ENCODE results near the gene SLC45A3.

SLC45A3 gene

DNA sequence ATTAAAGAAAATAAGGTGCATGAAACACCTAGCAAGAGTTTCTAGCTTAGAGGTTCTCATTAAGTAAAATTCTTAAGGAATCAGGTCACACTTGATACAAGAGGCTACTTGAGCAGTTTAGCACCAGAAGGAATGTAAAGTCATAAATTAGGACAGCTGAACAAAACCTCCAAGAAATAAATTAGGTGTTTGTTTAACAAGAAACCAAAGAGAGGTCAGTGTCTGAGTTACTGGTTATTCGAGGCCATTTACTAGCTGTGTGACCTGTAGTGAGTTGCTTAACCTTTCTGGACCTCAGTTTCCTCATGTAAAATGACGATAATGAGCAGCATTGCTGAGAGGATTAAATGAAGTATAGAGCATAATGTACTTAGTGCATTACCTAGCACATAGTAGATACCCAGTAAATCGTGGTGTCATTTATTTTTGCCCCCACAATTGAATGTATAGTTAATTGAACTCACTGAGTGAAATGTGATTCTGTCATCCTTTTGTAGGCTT is 47.6 kb downstream of the SLC45A3 start:
- Histone ChIP-seq H3K4me1 (ENCODE audit: insufficient read depth, low read length) (peaks cover 12% of the 10 kb centered on the region; the same call in 1 of the 2 replicates), H3K4me3 (ENCODE audit: low read length) (peak overlapping the region; percentile 72), H3K36me3 (ENCODE audit: insufficient read depth, low read length) (0 out of 2 replicates have a peak, but pooled peaks cover under 1% of the 10 kb centered on the region), H3K9me3 (ENCODE audit: insufficient read depth, low read depth, low read length) (no peaks in the 10 kb centered on the region), H3K27me3 (ENCODE audit: insufficient read depth, low read length) (no peaks in the 10 kb centered on the region), H3K9ac (ENCODE audit: low read depth, low read length) (peak overlapping the region; percentile 87; the same call in 1 of the 2 replicates), H3K27ac (ENCODE audit: low read depth, low read length) (peak overlapping the region; percentile 99; the same call in 1 of the 2 replicates)
- WGBS: 87% methylated on average over 3 of the region's 3 CpGs

DNA sequence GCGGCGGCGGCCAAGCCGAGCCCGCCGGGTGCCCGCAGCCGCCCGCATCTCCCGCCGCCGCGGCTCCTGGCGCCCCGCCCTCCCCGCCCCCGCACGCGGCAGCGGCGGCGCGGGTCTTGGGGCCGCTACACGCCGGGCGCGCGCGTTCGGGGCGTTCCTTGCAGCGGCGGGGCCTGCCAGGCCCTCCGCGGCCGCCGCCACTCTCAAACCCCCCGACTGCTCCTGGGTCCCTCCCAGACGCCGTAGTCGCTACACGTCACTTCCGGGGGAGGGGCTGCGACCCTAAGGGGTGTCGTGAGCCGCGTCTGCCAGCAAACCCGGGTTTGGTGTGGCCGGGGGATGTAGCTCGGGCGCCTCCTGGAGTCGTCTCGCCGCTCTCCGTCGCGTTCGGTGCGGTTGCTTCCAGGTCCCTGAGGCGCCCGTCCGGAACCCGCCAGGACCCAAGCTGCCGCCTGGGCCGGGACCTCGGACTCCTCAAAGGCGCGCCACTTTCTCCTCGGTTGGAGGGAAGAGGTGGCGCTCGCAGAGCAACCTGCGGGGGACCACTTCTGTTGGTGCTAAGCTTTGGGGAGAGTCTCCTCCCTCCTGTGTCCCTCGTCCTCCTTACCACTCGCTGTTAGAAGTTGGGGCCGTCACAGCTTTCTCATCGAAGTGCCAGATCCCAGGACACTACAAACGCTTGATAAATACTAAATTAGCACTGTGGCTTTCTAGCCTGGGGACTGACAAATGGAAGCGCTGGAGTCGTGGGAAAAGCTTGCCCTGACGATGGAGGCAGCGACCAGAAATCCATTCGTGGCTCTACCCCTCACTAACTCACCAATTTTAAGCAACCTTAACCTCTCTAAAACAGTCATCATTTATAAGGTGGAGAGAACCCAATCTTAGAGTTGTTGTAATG is 48.3 kb downstream of the SLC45A3 start, which contains the start of gene ELK4:
Gene ELK4, minus strand, starts transcription at position 244 of the 901 bp plus-strand sequence. CDS start 8,129 bp downstream, outside the sequence.
- peak within 1 kb of the TSS; percentile 72 for H3K4me3 ChIP-seq (ENCODE audit: low read length)
- H3K36me3 ChIP-seq (ENCODE audit: insufficient read depth, low read length): 0 out of 2 replicates have a peak, but pooled peaks cover 3% of the 10 kb centered on the region
- peaks cover 12% of the 10 kb centered on the region; the same call in 1 of the 2 replicates for H3K4me1 ChIP-seq (ENCODE audit: insufficient read depth, low read length)
- no peaks in the 10 kb centered on the region for H3K27me3 ChIP-seq (ENCODE audit: insufficient read depth, low read length)
- WGBS: 1% methylated on average over 83 of the region's 83 CpGs
- H3K27ac ChIP-seq (ENCODE audit: low read depth, low read length): peak within 1 kb of the TSS; percentile 99
- H3K9ac ChIP-seq (ENCODE audit: low read depth, low read length): peak within 1 kb of the TSS; percentile 89
- H3K9me3 ChIP-seq (ENCODE audit: insufficient read depth, low read depth, low read length): no peaks in the 10 kb centered on the region

DNA sequence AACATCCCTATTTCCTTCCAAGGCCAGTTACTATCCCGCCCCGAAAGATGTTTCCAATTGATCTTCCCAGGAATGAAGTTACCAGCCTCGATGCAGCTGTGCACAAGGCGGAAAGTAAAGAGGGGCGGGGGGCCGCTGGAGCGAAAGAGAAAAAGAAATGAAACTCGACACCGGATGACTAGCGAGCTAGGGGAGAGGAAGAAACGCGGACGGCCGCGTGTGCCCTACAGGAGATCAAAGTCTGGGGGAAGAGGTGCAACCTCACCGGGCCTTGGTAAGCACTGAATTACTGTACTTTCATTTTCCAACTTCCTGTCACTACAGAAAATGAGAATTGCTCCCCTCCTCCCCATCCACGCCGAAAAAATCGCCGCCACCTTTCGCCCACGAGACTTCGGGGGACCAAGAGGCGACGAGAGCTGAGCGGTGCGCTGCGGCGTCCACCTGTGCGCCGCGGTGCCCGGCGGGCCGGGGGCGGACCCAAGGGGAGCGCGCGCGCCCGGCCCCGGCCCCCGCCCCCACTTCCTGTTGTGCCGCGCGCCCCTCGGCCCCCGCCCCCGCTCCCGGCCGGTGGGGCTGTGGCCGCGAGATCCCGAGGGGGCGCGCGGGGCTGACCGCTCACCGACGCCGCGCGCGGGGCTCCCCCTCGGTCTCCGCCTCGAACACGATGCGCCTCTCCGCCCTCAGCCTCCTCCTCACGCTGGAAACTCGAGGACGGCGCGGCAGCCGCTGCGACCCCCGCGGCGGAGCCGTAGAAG is 49.1 kb downstream of the SLC45A3 start:
- H3K27me3 ChIP-seq (ENCODE audit: insufficient read depth, low read length): no peaks in the 10 kb centered on the region
- no peaks in the 10 kb centered on the region for H3K9me3 ChIP-seq (ENCODE audit: insufficient read depth, low read depth, low read length)
- WGBS: under 1% methylated on average over 81 of the region's 81 CpGs
- H3K4me3 ChIP-seq (ENCODE audit: low read length): peak overlapping the region; percentile 72
- H3K4me1 ChIP-seq (ENCODE audit: insufficient read depth, low read length): peaks cover 12% of the 10 kb centered on the region; the same call in 1 of the 2 replicates
- peak overlapping the region; percentile 99 for H3K27ac ChIP-seq (ENCODE audit: low read depth, low read length)
- 0 out of 2 replicates have a peak, but pooled peaks cover 3% of the 10 kb centered on the region for H3K36me3 ChIP-seq (ENCODE audit: insufficient read depth, low read length)
- H3K9ac ChIP-seq (ENCODE audit: low read depth, low read length): peak overlapping the region; percentile 89

DNA sequence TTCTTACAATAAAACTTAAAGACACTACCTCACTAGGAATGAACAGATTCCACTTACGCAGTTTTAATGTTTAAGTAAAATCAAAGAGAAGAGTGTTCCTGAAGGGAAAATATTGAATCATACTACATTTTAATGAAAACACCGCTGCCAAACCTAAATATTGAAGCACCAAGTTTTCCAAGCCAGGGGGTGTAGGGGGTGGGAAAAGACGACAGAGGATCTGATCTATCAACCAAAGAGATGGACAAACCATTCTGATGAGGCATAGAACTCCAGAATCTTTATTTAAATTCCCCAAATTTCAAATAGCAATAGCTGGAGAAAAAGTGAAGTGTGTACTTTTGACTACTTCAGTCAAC is 49.7 kb downstream of the SLC45A3 start:
- Histone ChIP-seq H3K27me3 (ENCODE audit: insufficient read depth, low read length) (no peaks in the 10 kb centered on the region), H3K9ac (ENCODE audit: low read depth, low read length) (peak overlapping the region; percentile 89), H3K36me3 (ENCODE audit: insufficient read depth, low read length) (0 out of 2 replicates have a peak, but pooled peaks cover 3% of the 10 kb centered on the region), H3K4me1 (ENCODE audit: insufficient read depth, low read length) (peaks cover 12% of the 10 kb centered on the region; the same call in 1 of the 2 replicates), H3K9me3 (ENCODE audit: insufficient read depth, low read depth, low read length) (no peaks in the 10 kb centered on the region), H3K27ac (ENCODE audit: low read depth, low read length) (peak overlapping the region; percentile 99), H3K4me3 (ENCODE audit: low read length) (peak overlapping the region; percentile 72)
- no CpG with 5 or more reads among the region's 3 CpGs for WGBS

DNA sequence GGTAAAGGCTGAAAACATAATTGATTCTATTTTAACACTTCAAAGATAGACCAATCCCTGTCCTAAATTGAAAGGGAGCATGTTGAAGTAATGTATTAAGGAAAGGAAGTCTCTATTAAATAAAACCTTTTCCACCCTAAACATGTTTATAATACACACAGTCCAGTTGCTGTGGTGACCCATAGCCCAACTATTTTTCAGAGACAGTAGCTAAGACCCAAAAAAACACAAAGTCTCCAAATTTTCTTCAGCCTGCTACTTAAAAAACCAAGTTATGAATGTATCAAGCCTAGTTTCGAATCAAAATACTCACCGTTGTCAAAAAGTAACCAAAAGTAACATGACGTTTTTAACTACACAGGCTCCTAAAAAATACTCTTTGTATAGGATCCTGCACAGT is 50.1 kb downstream of the SLC45A3 start:
- Histone ChIP-seq H3K27me3 (ENCODE audit: insufficient read depth, low read length) (no peaks in the 10 kb centered on the region), H3K27ac (ENCODE audit: low read depth, low read length) (peak overlapping the region; percentile 99), H3K36me3 (ENCODE audit: insufficient read depth, low read length) (0 out of 2 replicates have a peak, but pooled peaks cover 3% of the 10 kb centered on the region), H3K4me3 (ENCODE audit: low read length) (peak overlapping the region; percentile 72), H3K9me3 (ENCODE audit: insufficient read depth, low read depth, low read length) (no peaks in the 10 kb centered on the region), H3K4me1 (ENCODE audit: insufficient read depth, low read length) (peaks cover 12% of the 10 kb centered on the region; the same call in 1 of the 2 replicates), H3K9ac (ENCODE audit: low read depth, low read length) (peak overlapping the region; percentile 89)
- 51% methylated on average over 3 of the region's 3 CpGs for WGBS

DNA sequence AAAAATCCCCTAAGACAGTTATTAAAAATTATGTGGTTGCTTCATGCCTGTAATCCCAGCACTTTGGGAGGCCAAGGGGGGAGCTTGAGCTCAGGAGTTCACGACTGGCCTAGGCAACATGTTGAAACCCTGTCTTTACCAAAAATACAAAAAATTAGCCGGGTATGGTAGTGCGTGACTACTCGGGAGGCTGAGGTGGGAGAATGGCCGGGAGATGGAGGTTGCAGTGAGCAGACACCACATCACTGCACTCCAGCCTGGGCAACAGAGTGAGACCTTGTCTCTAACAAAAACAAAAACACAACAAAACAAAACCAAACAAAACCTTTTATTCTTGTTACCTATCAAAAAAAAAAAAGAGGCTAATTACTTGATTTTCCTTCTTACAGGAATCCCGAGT is 50.6 kb downstream of the SLC45A3 start:
- Histone ChIP-seq H3K27ac (ENCODE audit: low read depth, low read length) (no peak overlapping the region), H3K9ac (ENCODE audit: low read depth, low read length) (no peak overlapping the region), H3K36me3 (ENCODE audit: insufficient read depth, low read length) (peaks cover 5% of the 10 kb centered on the region; the same call in 1 of the 2 replicates), H3K4me3 (ENCODE audit: low read length) (peak overlapping the region; percentile 72), H3K27me3 (ENCODE audit: insufficient read depth, low read length) (no peaks in the 10 kb centered on the region), H3K9me3 (ENCODE audit: insufficient read depth, low read depth, low read length) (no peaks in the 10 kb centered on the region), H3K4me1 (ENCODE audit: insufficient read depth, low read length) (peaks cover 12% of the 10 kb centered on the region; the same call in 1 of the 2 replicates)
- 95% methylated on average over 5 of the region's 6 CpGs for WGBS

DNA sequence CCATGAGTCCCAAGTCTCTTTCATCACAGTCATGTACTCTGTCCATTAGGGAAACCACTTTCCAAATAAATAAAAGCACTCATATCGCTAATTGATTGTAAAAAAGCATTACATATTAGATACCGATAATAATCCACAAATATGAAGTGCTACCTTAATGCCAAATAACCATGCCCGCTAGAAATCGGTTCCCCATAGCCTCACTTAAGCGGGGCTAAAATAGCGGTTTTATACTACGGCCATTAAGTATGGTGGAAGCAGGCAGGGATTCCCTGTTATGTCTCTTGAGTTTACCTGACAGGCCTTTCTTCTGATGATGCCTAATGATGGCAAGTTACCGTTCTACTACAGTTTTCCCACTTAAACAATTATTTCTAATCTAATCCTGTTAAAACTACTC is 52.4 kb downstream of the SLC45A3 start:
- Histone ChIP-seq H3K4me3 (ENCODE audit: low read length) (no peak overlapping the region), H3K9ac (ENCODE audit: low read depth, low read length) (no peak overlapping the region), H3K27me3 (ENCODE audit: insufficient read depth, low read length) (no peaks in the 10 kb centered on the region), H3K36me3 (ENCODE audit: insufficient read depth, low read length) (peaks cover 22% of the 10 kb centered on the region), H3K4me1 (ENCODE audit: insufficient read depth, low read length) (peaks cover 12% of the 10 kb centered on the region; the same call in 1 of the 2 replicates), H3K27ac (ENCODE audit: low read depth, low read length) (no peak overlapping the region), H3K9me3 (ENCODE audit: insufficient read depth, low read depth, low read length) (no peaks in the 10 kb centered on the region)
- WGBS: 94% methylated on average over 8 of the region's 8 CpGs

DNA sequence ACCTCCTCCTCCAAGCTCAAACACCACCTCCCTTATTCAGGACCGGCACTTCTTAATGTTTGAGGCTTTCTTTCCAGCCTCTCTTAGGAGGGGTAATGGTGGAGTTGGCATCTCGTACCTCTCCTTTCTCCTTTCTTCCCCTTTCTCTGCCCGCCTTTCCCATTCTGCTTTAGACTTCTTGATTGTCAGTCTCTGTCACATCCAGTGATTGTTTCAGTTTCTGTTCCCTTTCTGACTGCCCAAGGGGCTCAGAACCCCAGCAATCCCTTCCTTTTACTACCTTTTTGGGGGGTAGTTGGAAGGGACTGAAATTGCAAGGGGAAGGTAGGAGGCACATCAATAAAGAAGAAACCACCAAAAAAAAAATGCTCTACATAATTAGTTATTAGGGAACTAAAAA is 54.1 kb downstream of the SLC45A3 start:
- Histone ChIP-seq H3K27me3 (ENCODE audit: insufficient read depth, low read length) (no peaks in the 10 kb centered on the region), H3K9me3 (ENCODE audit: insufficient read depth, low read depth, low read length) (no peaks in the 10 kb centered on the region), H3K4me1 (ENCODE audit: insufficient read depth, low read length) (0 out of 2 replicates have a peak, but pooled peaks cover 7% of the 10 kb centered on the region), H3K27ac (ENCODE audit: low read depth, low read length) (no peak overlapping the region), H3K36me3 (ENCODE audit: insufficient read depth, low read length) (peaks cover 38% of the 10 kb centered on the region), H3K4me3 (ENCODE audit: low read length) (no peak overlapping the region), H3K9ac (ENCODE audit: low read depth, low read length) (no peak overlapping the region)
- WGBS: 89% methylated on average over 2 of the region's 3 CpGs

DNA sequence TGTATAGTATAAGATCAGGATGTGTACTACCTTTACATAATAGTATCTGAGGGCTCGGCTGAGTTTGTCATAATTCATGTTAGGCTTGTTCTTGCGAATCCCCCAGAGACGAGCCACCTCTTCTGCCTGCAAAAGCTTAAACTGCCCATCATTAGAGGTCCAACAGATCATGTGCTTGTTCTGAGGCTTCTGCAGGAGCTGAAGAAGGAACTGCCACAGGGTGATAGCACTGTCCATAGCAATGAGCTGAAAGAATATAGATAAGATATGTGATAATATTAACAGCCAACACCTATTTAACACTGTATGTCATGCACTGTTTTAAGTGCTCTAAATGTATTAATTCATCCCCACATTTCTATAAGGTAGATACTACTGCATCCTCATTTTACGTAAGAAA is 56.7 kb downstream of the SLC45A3 start:
- Histone ChIP-seq H3K4me1 (ENCODE audit: insufficient read depth, low read length) (no peaks in the 10 kb centered on the region), H3K9me3 (ENCODE audit: insufficient read depth, low read depth, low read length) (no peaks in the 10 kb centered on the region), H3K27me3 (ENCODE audit: insufficient read depth, low read length) (no peaks in the 10 kb centered on the region), H3K27ac (ENCODE audit: low read depth, low read length) (no peak overlapping the region), H3K4me3 (ENCODE audit: low read length) (no peak overlapping the region), H3K9ac (ENCODE audit: low read depth, low read length) (no peak overlapping the region), H3K36me3 (ENCODE audit: insufficient read depth, low read length) (peaks cover 63% of the 10 kb centered on the region)
- over 99% methylated on average over 4 of the region's 4 CpGs for WGBS

DNA sequence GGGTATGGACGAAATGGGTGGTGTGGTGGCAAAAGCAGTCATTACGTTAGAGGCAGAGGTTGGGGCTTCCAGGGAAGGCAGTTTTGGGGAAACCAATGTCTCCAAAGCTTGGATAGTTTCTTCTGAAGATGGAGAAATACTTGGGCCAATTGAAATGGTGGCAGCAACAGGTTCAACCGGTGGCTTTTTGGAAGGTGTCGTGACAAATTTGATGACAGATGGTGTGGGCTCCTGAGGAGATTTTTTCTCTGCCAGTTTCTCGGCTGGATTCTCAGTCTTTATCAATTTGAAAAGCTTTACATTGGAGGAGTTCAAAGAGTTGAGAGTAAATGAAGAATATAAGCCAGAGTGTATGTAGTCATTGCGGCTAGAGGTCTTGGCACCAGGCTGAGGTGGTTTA is 60.0 kb downstream of the SLC45A3 start:
- H3K4me3 ChIP-seq (ENCODE audit: low read length): no peak overlapping the region
- no peaks in the 10 kb centered on the region for H3K4me1 ChIP-seq (ENCODE audit: insufficient read depth, low read length)
- H3K27me3 ChIP-seq (ENCODE audit: insufficient read depth, low read length): no peaks in the 10 kb centered on the region
- peaks cover 93% of the 10 kb centered on the region for H3K36me3 ChIP-seq (ENCODE audit: insufficient read depth, low read length)
- 93% methylated on average over 6 of the region's 6 CpGs for WGBS
- no peaks in the 10 kb centered on the region for H3K9me3 ChIP-seq (ENCODE audit: insufficient read depth, low read depth, low read length)
- no peak overlapping the region for H3K9ac ChIP-seq (ENCODE audit: low read depth, low read length)
- H3K27ac ChIP-seq (ENCODE audit: low read depth, low read length): no peak overlapping the region

Measured in HUES64 (cell line).